ENCODE data around the gene CLTA.
A peak's percentile ranks its signal among the peaks of the same experiment; 100 is the strongest.

Gene CLTA

GRCh38 chr9:36190388-36191289 is at the start of gene CLTA:
TSS of gene CLTA (plus strand) at chr9:36190921. CDS start at chr9:36191057, 136 bp downstream.
- peak; percentile 87 for DNase-seq (ENCODE audit: low read depth)

- no peak for DNase-seq (ENCODE audit: low read depth)
These were observed 49.4 kb upstream of the CLTA start for GRCh38 chr9:36141288-36141687.

- no peak for DNase-seq (ENCODE audit: low read depth)
These were observed 49.0 kb upstream of the CLTA start for GRCh38 chr9:36141761-36142160.

GRCh38 chr9:36142510-36143244 is 48.0 kb upstream of the CLTA start:
- DNase-seq (ENCODE audit: low read depth), result no peak

- DNase-seq (ENCODE audit: low read depth), result no peak
These were observed 47.5 kb upstream of the CLTA start for GRCh38 chr9:36143245-36143641.

GRCh38 chr9:36144309-36145232 is 46.1 kb upstream of the CLTA start:
- no peak for DNase-seq (ENCODE audit: low read depth)

- no peak for DNase-seq (ENCODE audit: low read depth)
These were observed 44.8 kb upstream of the CLTA start for GRCh38 chr9:36145970-36146369.

GRCh38 chr9:36146651-36147050 is 44.1 kb upstream of the CLTA start:
- DNase-seq (ENCODE audit: low read depth), result no peak

- DNase-seq (ENCODE audit: low read depth), result no peak
These were observed 43.1 kb upstream of the CLTA start for GRCh38 chr9:36147441-36148175.

GRCh38 chr9:36148311-36149051 is 42.2 kb upstream of the CLTA start:
- peak; percentile 67 for DNase-seq (ENCODE audit: low read depth)

- no peak for DNase-seq (ENCODE audit: low read depth)
These were observed 41.5 kb upstream of the CLTA start for GRCh38 chr9:36149197-36149596.

- no peak for DNase-seq (ENCODE audit: low read depth)
These were observed 40.0 kb upstream of the CLTA start for GRCh38 chr9:36150574-36151315.

- peak; percentile 85 for DNase-seq (ENCODE audit: low read depth)
These were observed 39.2 kb upstream of the CLTA start for GRCh38 chr9:36151316-36152210.

- DNase-seq (ENCODE audit: low read depth), result no peak
These were observed 37.8 kb upstream of the CLTA start for GRCh38 chr9:36152741-36153438.

- DNase-seq (ENCODE audit: low read depth), result no peak
These were observed 37.0 kb upstream of the CLTA start for GRCh38 chr9:36153746-36154145.

- DNase-seq (ENCODE audit: low read depth), result no peak
These were observed 36.3 kb upstream of the CLTA start for GRCh38 chr9:36154331-36154952.

- DNase-seq (ENCODE audit: low read depth), result no peak
These were observed 34.6 kb upstream of the CLTA start for GRCh38 chr9:36156116-36156515.

- DNase-seq (ENCODE audit: low read depth), result no peak
These were observed 32.6 kb upstream of the CLTA start for GRCh38 chr9:36158122-36158521.
